Effector CD8-positive, alpha-beta T cell (primary cell): ENCODE results near the gene DAAM1.

ENCODE experiments used
- DNase-seq: peaks from one replicate; lab custom pipeline; 2025; lab: John Stamatoyannopoulos, UW

The DAAM1 gene

DNA sequence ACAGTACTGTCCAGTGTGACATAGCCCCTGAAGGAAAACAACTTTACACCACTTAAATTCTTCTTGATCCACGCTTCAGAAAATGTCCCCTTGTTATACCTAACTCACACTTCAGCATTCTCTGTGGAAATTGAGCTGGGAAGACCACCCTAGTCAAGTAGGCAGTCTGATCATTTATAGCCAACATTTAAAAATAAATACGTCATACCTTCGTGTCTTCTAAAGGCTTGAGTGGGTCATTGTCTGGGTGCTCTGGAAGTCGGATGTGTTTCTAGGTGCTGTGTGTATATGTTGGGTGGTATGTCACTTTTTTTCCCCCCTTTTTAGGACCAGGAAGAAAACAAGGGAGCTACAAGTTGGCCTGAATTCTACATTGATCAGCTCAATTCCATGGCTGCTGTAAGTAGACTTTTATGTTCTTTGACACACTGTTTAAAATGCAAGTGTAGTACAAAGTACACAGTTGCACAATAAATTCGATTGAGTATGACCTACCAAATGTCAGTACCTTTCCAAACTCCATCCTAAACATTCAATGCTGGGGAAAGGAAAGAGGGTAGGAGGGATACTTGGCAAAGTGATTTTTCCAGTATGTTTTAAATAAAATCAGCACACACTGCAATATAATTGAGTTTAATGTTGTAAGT is 126.6 kb downstream of the DAAM1 start:
- no peak for DNase-seq

DNA sequence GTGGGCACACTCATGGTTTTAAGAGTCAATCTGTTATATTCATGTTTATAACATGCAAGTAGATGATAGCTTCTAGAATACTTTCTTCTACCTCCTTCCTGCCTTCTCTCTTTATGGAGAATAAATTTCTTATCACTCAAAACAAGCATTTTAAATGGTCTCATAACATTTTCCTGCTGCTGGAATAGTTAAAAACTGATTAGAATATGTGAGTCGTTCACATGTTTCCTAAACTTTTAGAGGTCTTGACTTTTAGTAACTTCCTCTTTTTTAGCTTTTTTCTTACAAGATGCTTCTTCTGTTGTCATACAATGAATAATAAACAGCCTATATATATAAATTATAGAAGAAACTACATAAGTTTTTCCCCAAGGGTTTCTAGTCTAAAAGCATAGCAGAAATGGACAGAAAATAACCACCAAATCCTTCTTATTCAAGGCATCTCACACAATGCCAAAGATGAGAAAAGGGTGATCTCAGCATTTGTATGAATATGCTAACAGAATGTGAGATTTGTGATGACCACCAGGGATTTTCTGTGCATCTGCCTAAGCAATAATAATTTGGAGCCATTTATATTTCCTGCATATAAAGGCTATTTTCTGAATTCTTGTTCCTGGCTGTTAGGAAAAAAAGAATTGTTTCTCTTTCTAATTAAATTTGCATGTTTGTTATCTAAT is 127.8 kb downstream of the DAAM1 start:
- no peak for DNase-seq

DNA sequence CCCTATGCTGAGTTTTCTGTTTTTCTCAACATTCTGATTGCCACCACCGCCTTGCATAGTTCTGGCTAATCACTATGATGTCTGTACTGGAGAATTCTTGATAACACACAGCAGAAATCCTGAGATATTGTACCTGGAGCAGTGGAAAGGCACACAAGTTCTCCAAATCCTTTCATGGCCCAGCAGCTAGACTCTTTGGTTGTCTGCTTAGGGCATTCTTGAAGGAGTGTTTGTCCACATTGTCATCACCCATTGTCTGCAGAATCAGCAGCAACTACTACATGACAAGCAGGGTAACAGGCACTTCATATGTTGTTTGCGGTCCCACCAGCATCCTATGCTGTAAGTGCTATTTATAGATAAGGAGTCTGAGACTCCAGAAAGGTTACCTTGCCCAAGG is 128.9 kb downstream of the DAAM1 start:
- DNase-seq: no peak

DNA sequence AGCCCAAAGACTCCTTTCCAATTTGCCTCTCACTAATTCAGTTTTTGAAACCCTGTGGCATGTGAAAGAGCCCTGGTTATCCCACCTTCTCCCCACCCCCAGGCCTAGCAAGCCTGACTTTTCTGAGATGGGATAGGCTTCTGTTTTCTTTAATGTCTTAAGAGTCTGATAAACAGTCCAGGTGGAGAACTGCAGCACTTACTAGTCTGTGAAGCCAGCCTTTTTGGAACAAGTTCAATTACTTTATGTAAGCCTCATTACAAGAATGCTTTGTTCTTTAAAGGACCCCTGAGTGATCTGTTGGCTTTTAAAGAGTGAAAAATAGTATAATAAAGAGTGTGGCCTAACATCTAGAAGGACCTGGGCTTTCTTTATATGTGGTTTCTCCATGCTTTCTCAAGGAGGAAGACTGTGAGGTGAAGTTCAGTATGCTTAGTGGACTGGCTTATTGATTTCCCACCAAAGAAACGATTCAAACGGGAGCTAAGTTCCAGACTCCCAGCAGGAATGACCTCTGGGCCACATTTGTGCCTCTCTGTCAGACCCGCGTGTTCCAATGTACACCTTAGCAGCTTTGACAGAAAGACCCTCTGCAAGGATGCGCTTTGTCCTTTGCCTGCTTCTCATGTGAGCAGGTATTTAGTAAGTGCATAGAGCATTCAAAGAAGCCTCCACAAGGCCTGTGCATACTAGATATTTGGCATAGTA is 129.5 kb downstream of the DAAM1 start:
- no peak for DNase-seq

DNA sequence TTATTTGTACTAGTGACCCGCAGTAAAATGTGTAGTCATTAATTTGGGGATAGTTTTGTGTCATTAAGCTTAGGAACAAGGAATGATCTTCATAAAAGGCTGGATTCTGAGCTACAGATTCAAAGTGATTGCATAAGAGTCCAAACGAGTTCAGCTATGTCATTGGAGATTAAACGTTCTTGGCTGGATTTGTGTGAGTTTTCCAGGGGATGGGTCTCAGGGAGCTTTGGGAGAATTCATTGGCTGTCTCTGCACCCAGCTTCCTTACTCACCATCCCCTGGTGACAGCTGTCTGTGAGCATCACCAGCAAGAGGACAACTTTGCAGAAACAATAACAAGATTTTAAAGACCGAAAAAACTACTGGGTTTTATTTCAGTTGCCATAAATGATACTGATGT is 130.4 kb downstream of the DAAM1 start:
- DNase-seq: no peak

DNA sequence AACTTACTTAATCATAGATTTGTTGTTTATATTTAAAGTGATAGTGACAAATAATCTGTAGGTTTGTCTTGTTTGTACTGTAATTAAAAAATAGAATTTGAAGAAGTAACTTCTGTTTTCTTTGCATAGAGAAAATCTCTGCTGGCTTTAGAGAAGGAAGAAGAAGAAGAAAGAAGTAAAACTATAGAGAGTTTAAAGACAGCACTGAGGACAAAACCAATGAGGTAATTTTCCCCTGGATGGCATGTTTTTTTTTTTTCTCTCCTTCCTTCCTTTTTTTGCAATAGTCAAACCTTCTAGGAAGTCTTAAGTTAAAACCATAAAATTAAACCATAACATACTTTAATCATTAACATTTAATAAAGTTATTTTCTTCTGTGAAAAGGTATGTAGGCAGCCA is 131.9 kb downstream of the DAAM1 start:
- no peak for DNase-seq

DNA sequence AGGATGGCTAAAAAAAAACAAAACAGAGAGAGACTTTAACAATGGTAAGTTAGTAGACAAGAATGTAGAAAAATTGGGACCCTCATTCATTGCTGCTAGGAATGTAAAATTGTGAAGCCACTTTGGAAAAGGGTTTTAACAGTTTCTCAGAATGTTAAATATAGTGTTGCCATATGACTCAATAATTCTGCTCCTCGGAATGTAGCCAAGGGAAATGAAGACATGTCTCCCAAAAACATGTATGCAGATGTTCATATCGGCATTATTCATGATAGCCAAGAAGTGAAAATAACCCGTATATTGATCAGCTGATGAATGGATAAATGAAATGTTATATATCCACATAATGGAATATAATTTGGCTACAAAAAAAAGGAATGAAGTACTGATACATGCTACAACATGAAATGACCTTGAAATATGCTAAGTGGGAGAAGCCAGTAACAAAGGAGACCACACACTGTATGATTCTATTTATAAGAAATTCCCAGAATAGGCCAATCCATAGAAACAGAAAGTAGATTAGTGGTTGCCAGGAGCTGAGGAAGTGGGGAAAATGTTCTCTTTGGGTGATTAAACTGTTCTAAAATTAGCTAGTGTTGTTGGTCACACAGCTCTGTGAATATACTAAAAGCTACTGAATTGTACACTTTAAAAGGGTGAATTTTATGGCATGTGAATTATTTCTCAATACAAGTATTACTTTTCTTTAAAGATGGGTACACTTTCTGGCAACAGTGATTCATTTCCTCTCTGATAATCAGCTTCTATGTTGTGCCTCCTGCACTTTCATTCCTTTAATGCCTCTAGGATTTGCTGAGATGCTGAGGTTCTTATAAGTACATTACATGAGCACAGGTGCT is 132.5 kb downstream of the DAAM1 start:
- no peak for DNase-seq

DNA sequence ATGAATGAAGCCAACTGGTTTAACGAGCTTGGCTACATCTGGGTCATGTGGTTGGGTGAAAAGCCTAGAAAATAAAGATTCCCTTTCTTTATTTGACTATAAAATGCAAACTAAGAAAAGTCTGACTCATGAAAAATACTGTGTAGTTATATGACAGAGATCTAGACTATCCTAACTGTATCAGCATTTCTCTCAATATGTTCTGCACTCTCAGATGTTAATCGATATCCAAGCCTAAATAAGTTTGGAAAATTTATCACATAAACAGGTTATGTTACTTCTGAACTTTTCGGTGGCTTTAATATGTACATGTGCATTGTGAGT is 133.1 kb downstream of the DAAM1 start:
- DNase-seq: no peak

DNA sequence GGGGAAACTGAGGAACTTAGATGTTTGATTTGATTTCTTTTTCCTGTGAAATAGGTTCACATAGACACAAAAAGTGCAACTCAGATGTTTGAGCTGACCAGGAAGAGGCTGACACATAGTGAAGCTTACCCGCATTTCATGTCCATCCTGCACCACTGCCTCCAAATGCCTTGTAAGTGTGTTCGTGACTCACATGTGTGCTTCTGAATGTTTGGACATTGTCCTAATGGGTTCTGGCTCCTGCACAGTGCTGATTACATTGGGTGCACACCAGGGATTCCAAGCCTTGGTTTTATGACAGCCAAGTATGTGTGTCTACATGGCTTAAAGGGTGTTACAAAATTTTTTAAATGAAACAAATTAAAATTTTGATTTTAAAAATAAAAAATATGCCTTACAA is 137.4 kb downstream of the DAAM1 start:
- DNase-seq: no peak

DNA sequence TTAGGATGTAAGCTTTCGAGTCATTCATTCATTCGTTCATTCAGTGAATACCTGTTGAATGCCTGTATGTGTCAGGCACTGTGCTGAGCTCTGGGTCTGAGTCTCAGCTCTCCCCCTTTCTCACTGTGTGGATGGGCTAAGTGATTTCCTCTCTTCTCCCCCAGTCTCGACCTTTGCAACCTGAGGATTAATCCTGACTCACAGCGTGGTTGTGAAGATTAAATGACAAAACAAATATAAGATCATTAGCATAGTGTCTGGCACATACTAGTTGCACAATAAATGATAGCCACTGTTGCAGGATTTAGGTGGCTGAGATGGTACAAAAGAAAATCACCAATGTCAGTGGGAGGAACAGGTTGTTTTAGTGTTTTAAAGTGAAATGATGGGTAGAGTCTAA is 140.0 kb downstream of the DAAM1 start:
- no peak for DNase-seq

DNA sequence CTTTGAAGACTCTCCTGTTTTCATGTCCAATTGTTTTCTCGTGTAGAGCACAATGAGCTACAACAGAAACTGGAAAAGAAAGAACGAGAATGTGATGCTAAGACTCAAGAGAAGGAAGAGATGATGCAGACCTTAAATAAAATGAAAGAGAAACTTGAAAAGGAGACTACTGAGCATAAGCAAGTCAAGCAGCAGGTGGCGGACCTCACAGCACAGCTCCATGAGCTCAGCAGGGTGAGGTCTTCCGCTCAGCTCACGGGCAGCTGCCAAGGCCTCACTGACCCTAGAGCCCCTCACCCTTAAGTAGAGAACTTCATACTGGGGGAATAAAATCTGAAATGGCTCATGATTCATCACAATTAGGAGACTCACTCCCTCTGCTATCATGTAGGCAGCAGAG is 142.0 kb downstream of the DAAM1 start:
- no peak for DNase-seq

DNA sequence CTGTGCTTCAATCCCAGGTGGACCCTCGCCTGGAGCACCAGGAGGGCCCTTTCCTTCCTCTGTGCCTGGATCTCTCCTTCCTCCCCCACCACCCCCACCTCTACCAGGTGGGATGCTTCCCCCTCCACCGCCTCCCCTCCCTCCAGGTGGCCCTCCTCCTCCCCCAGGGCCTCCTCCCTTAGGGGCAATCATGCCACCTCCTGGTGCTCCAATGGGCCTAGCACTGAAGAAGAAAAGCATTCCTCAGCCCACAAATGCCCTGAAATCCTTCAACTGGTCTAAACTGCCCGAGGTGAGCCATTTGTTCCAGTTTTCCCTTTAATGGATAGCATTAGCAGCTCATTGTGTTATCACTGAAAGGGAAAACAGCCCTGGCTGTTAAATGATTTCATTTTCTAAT is 142.8 kb downstream of the DAAM1 start:
- DNase-seq: no peak

DNA sequence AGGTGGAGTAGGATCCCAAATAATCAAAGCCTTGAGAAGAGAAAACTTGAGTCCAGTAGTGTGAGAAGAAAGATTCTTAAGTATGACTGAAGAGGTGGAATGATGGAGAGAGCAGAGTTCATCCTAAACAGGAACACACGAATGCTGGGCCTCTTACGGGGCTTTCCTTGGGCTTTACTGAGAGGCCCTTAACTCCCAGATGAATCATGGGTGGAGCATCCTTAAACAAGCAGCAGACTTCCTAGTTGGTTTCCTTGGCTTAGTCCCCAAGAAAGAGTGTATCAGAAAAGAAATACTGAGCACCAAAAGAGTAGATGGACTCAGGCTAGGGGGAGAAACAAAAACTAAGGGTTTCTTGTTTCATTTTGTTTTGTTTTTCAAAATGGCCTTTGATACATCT is 144.3 kb downstream of the DAAM1 start:
- no peak for DNase-seq

DNA sequence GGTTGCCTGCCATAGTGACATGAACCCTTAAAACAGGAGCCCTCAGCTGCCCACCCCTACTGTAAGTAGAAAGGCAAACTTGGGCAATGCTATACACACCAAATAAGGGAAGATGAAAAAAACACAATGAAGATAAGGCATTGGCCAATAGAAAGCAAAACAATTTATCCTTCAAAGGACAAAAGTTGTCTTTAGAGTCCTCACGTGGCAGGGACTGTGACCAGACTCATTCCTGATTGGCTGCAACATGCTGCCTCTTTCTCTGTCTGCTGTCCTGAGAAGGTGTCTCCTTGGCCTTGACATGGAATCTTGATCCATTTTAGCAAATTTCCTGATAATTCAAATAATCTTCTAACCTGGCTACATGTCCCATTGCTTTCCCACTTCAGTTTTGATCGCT is 144.8 kb downstream of the DAAM1 start:
- no peak for DNase-seq

DNA sequence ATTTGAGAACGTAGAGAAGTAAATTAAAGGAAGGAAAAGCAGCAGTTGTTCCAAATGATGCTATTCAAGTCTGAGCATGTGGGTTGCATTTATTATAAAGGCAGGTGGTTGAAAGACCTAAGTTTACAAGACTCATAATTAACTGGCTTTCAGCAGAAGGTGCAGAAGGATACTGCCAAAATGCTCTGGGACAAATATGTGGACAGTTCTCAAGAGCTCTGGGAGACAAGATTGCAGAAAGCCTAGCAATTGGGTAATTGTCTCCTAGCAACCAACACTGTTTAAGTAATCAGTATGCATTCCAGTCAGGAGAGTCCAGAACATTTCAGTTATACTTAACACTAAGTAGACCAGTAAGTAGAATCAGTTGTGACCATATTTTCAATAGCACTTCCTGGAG is 145.2 kb downstream of the DAAM1 start:
- DNase-seq: no peak

DNA sequence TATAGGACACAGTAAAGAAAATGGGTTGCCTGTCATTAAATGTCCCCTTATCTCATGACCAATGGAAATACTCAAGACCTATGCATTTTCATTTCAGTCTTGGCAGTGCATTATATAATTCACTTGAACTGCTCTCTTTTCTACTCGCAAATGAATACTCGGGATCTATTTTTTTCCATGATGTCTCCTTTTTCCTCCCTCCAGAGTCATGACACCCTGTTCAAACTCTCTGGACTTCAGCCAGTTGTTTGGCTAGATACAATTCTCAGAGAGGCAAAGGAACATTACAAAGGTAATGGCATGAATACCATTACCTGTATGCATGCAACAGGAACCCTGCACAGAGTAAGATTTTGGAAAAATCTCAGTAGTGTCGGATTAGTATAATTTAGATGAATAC is 145.8 kb downstream of the DAAM1 start:
- no peak for DNase-seq

DNA sequence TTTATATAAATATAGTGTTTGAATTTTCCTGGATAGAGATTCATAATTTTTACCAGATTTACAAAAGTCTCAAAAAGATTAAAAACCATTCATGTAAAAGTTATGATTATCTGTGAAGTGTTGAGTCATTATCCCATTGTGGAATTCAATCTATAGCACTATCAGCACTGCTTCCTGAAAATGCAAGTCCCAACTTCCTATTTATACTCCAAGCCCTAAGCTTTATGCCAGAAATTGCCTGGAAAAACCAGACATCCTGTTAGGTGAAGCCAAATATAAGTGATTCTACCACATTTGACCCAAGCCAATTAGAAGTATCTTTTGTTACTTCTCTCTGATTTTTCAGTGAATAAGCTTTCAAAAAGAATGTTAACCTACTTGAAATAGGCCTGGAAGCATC is 147.6 kb downstream of the DAAM1 start:
- DNase-seq: no peak

DNA sequence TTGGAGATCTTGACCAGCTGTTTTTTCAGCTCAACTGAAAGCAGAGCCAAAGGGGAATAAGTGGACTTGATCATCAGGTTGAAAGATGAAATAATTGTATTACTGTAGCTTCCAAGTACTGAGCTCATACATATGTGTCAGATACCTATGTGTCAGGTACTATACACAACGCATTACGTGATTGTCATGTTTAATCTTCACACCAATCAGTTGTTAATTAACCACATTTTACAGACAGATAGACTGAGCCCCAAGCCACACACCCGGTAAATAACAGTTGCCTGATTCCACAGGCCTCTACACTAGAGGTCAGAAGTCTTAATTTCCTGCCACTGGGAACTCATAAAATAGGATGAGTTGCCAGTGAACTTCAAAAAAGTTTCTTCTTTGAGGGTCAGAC is 148.2 kb downstream of the DAAM1 start:
- DNase-seq: no peak

DNA sequence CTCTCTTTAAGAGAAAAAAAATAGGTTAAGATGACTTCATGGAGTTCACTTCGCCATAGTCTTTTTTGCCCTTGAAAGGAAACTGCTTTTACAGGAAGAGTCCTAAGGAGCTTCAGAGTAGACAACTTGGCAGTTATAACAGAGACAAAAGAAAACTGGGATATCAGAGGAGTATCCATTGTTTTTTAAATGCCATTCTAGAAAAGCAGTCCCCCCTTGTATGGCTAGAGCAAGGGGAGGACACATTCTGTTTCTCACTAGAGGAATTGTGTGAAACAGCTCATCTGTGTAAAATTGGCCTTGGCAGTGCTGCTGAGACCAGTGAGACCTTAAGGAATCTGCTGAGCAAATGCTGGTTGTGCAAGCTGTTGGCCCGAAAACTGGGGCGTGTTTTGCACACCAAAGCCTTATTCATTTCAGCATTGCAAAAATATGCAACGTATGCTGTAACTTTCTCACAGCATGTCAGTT is 148.7 kb downstream of the DAAM1 start:
- DNase-seq: no peak

DNA sequence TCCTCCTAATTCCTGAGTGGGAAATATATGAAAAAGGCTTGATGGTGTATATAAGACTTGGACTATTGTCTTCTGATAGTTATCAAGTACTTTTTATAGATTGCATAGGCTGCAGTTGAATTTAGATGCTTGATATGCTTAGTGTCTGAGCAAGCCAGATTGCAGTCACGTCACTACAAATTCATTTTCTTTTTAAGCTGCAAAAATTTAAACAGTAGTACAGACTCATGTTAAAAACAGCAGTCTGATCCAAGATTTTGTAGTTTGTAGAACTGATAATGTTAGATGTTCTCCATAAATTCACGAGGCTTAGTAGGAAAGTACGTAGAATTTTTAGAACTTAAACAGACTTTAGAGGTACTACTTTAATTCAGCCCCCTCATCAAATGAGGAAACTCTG is 150.3 kb downstream of the DAAM1 start:
- no peak for DNase-seq

DNA sequence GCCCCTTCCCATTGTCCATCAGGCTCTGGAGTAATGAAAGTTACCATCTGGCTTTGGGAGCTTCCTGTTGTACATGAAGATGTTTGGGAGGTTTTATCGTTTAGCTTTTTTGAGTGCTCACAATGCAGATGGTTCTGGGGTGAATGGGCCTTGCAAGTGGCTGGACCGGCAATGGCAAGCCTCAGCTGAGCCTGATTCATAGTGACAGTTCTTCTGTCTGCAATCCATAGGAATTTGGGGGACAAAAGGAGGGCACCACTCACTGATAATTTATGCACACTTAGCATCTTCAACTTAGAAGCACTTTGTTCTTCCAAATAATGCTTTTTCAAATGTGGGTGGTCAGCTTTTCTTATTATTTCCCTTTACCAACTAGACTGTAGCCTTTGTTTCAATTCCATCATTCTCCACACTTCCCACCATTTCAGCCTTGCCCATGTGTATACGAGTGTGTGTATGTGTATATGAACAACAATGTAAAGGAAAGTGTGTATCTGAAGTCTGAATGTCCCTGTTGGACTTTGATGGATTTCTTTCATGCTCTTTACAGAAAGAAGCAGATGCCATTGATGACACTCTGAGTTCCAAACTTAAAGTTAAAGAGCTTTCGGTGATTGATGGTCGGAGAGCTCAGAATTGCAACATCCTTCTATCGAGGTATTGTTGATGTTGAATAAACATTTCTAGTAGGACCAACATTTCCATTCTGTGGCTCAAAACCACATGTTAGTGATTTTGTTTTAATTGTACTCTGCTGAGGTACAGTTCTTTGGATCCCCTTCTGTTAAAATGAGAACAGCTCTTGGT is 151.3 kb downstream of the DAAM1 start:
- DNase-seq: no peak
